ENCODE results near the gene KIF24. TPM values are rescaled to one million over a fixed set of nuclear protein-coding genes. Genes with fewer than 3 reads are reported as not detected.

Gene KIF24
- polyA plus RNA-seq, 1 of the 3 experiments (the other 2 are of a cell fraction), result 1.2 TPM

- TF ChIP-seq IRF3 (IDR thresholded peaks at IDR 0.05; ENCODE audit: low read depth, low read length) (no peak), EZH2phosphoT487 (IDR thresholded peaks at IDR 0.05; ENCODE audit: borderline replicate concordance, low read depth) (no peak), EP300 (IDR thresholded peaks at IDR 0.05; ENCODE audit: borderline replicate concordance in 1 of 2, low read depth in 1 of 2, low read length in 1 of 2) (no peak), ELF1 (IDR thresholded peaks at IDR 0.05) (no peak)
Measured at GRCh38 chr9:34377404-34377746, 48.3 kb upstream of the KIF24 start (continued).

GRCh38 chr9:34376596-34377403 lies 47.7 kb upstream of the KIF24 start, which contains the start of gene MYORG:
Gene MYORG (minus strand): TSS chr9:34376898. CDS start chr9:34372943, 3,955 bp downstream.
- TF ChIP-seq FOXM1 (IDR thresholded peaks at IDR 0.05; ENCODE audit: low read depth), result no peak
- no peak for TF ChIP-seq TEAD4 (IDR thresholded peaks at IDR 0.05; ENCODE audit: borderline replicate concordance, insufficient read depth)
- no peak for TF ChIP-seq RXRA (IDR thresholded peaks at IDR 0.05; ENCODE audit: borderline replicate concordance, low read depth)
- TF ChIP-seq MEF2A (IDR thresholded peaks at IDR 0.05; ENCODE audit: borderline replicate concordance, low read depth), result no peak
- peak; percentile 55; the same call in 1 of the 2 replicates for TF ChIP-seq MAX (IDR thresholded peaks at IDR 0.05; ENCODE audit: low read depth)
- no peak for TF ChIP-seq FOXJ3 (CRISPR knock-in tag; IDR thresholded peaks at IDR 0.05)
- no peak for TF ChIP-seq RCOR1 (IDR thresholded peaks at IDR 0.05; ENCODE audit: low read length)
- 0 out of 2 replicates have a peak, but pooled peaks have one; percentile 15 for TF ChIP-seq SIN3A (IDR thresholded peaks at IDR 0.05; ENCODE audit: borderline replicate concordance, low read depth, low read length)
- no peak for TF ChIP-seq REST (IDR thresholded peaks at IDR 0.05; ENCODE audit: low read depth, low read length)
- TF ChIP-seq POLR2AphosphoS5 (IDR thresholded peaks at IDR 0.05; ENCODE audit: low read depth, low read length), result no peak
- no peak for TF ChIP-seq ZBTB33 (IDR thresholded peaks at IDR 0.05; ENCODE audit: borderline replicate concordance, low read depth)
- no peak for TF ChIP-seq TCF12 (IDR thresholded peaks at IDR 0.05)
- TF ChIP-seq NRF1 (IDR thresholded peaks at IDR 0.05; ENCODE audit: low read depth, low read length), result peak; percentile 45
- 0 out of 2 replicates have a peak, but pooled peaks have one; percentile 4 for TF ChIP-seq PBX3 (IDR thresholded peaks at IDR 0.05)
- peak; percentile 92 for TF ChIP-seq GATA2 (CRISPR knock-in tag; IDR thresholded peaks at IDR 0.05)
- TF ChIP-seq EZH2phosphoT487 (IDR thresholded peaks at IDR 0.05; ENCODE audit: borderline replicate concordance, low read depth), result no peak
- TF ChIP-seq ELF1 (IDR thresholded peaks at IDR 0.05), result no peak
- no peak for TF ChIP-seq EP300 (IDR thresholded peaks at IDR 0.05; ENCODE audit: borderline replicate concordance in 1 of 2, low read depth in 1 of 2, low read length in 1 of 2)
- peak; percentile 39 for TF ChIP-seq CHD2 (IDR thresholded peaks at IDR 0.05; ENCODE audit: low read length, partially characterized antibody)
- H3K9me2 ChIP-seq, result no peaks in the 10 kb centered on the region
- H3K9ac ChIP-seq, result peak within 1 kb of the TSS; percentile 57
- H3K4me1 ChIP-seq (ENCODE audit: control insufficient read depth in 1 of 2, insufficient read depth in 2 of 2, low read depth in 1 of 2, low read length in 1 of 2), result peaks cover 7 to 40% of the 10 kb centered on the region in 2 experiments; a peak in 3 of 4 replicates
- H4K20me1 ChIP-seq (ENCODE audit: insufficient read depth), result no peaks in the 10 kb centered on the region
- no peaks in the 10 kb centered on the region for H3K27me3 ChIP-seq (ENCODE audit: insufficient read depth)
- 1% methylated on average over 25 of the region's 54 CpGs for WGBS (ENCODE audit: low lambda C conversion rate)
- ChIA-PET CTCF (interaction anchor here (1.0 to 8.0 kb wide), 12 partner anchors 12 to 226 kb away, joined by 3 to 149 read pairs (median 5); no protein-coding TSS in a partner anchor), POLR2A (interaction anchor here (1.8 kb wide), 1 partner anchor 31 kb away, joined by 6 read pairs; no protein-coding TSS in a partner anchor)
- H3K9me3 ChIP-seq, result no peaks in the 10 kb centered on the region
- H3K27ac ChIP-seq (ENCODE audit: low read depth in 2 of 2, low read length in 1 of 2), result peak within 1 kb of the TSS in 1 of 2 experiments; percentile 76; a peak in 2 of 4 replicates
- peaks cover 4% of the 10 kb centered on the region for H3F3A ChIP-seq (replicated peaks; ENCODE audit: insufficient read depth)
- DNase-seq, result peak; percentile 98
- peak within 1 kb of the TSS; percentile 94 for H3K4me2 ChIP-seq
- H3K4me3 ChIP-seq (ENCODE audit: low read depth in 2 of 2, low read length in 1 of 2), result peak within 1 kb of the TSS; percentile 83 to 84
- H2AFZ ChIP-seq (ENCODE audit: low read depth), result peak within 1 kb of the TSS; percentile 89
- H3K79me2 ChIP-seq (ENCODE audit: insufficient read depth), result no peaks in the 10 kb centered on the region
- H3K36me3 ChIP-seq (replicated peaks in 1 of 2; ENCODE audit: control insufficient read depth in 1 of 2, insufficient read depth in 2 of 2, low read length in 1 of 2), result no peaks in the 10 kb centered on the region
